Left forelimb (tissue), 1 donor: ENCODE results near the gene USP15.
"Not testable (repeated sequence)": the region's sequence is repeated elsewhere in the genome, so short reads cannot be mapped to it uniquely, and the experiment has no call there.

Source experiments
- DNase-seq: peaks from one replicate; pipeline ENCODE4 v3.0.0-alpha.2; 2018; ENCODE audit warnings: low spot score

The USP15 gene

GRCh38 chr12:62328296-62328921 is 68.2 kb downstream of the USP15 start:
- DNase-seq, result no peak

GRCh38 chr12:62331306-62331705 is 71.1 kb downstream of the USP15 start:
- DNase-seq, result no peak

GRCh38 chr12:62332598-62332997 is 72.4 kb downstream of the USP15 start:
- no peak for DNase-seq

- DNase-seq, result no peak
Observed at GRCh38 chr12:62335057-62335456, 74.9 kb downstream of the USP15 start.

GRCh38 chr12:62335796-62336195 is 75.6 kb downstream of the USP15 start:
- no peak for DNase-seq

GRCh38 chr12:62337643-62338042 is 77.4 kb downstream of the USP15 start:
- DNase-seq, result not testable (repeated sequence)

DNA sequence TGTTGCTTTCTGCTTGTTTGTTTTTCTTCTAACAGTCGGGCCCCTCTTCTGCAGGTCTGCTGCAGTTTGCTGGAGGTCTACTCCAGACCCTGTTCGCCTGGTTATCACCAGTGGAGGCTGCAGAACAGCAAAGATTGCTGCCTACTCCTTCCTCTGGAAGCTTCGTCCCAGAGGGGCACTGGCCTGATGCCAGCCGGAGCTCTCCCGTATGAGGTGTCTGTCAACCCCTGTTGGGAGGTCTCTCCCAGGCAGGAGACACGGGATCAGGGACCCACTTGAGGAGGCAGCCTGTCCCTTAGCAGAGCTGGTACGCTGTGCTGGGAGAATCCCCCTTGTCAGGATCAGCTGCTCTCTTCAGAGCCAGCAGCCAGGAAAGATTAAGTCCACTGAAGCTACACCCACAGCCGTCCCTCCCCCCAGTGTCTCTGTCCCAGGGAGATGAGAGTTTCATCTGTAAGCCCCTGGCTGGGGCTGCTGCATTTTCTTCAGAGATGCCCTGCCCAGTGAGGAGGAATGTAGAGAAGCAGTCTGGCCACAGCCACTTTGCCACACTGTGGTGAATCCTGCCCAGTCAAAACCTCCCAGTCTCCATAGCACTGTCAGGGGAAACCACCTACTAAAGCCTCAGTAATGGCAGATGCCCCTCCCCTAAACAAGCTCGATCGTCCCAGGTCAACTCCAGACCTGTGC is 82.6 kb downstream of the USP15 start:
- DNase-seq, result not testable (repeated sequence)

DNA sequence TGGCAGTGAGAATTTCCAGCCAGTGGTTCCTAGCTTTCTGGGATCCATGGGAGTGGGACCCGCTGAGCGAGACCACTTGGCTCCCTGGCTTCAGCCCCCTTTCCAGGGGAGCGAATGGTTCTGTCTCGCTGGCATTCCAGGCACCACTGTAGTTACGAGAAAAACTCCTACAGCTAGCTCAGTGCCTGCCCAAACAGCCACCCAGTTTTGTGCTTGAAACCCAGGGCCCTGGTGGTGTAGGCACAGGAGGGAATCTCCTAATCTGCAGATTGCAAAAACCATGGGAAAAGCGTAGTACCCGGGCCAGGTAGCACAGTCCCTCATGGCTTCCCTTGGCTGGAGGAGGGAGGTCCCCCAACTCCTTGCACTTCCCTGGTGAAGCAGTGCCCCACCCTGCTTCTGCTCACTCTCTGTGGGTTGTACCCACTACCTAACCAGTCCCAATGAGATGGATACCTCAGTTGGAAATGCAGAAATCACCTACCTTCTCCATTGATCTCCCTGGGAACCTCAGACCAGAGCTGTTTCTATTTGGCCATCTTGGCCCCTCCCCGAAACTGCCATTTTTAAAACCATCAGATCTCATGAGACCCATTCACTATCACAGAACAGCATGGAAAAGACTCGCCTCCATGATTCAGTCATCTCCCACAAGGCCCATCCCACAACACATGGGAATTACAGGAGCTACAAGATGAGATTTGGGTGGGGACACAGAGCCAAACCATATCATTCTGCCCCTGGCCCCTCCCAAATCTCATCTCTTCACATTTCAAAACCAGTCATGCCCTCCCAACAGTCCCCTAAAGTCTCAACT is 83.3 kb downstream of the USP15 start:
- DNase-seq, result not testable (repeated sequence)

DNA sequence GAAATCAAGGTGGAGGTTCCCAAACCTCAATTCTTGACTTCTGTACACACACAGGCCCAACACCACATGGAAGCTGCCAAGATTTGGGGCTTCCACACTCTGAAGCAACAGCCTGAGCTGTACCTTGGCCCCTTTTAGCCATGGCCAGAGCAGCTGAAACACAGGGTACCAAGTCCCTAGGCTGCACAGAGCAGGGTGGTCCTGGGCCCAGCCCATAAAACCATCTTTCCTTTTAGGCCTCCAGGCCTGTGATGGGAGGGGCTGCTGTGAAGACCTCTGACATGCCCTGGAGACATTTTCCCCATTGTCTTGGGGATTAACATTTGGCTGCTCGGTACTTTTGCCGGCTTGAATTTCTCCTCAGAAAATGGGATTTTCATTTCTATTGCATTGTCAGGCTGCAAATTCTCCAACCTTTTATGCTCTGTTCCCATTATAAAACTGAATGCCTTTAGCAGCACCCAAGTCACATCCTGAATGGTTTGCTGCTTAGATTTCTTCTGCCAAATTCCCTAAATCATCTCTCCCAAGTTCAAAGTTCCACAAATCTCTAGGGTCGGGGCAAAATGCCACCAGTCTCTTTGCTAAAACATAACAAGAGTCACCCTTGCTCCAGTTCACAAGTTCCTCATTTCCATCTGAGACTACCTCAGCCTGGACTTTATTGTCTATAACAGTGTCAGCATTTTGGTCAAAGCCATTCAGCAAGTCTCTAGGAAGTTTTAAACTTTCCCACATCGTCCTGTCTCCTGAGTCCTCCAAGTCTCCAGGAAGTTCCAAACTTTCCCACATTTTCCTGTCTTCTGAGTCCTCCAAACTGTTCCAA is 84.7 kb downstream of the USP15 start:
- not testable (repeated sequence) for DNase-seq

GRCh38 chr12:62345667-62346066 is 85.5 kb downstream of the USP15 start:
- DNase-seq, result no peak

GRCh38 chr12:62346817-62347216 is 86.6 kb downstream of the USP15 start:
- DNase-seq, result no peak

- no peak for DNase-seq
Observed at GRCh38 chr12:62347922-62348650, 87.9 kb downstream of the USP15 start.

GRCh38 chr12:62350554-62350953 is 90.3 kb downstream of the USP15 start:
- no peak for DNase-seq

DNA sequence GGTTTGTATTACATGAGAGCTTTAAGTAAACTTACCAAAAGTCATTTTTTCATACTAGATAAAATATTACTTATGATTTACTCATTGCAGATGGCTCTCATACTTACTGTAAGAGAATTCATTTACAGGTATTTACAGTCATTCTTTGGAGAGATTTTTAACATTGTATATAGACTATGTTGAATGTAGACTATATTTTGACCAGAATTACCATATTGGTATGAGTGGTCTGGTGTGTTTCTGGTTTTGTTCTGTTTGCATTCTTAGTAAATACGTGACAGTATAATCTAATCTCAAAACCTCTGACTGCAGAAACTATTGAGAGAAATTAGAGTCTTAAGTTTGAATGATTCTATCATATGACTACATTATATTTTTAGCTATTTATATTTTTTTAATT is 91.1 kb downstream of the USP15 start:
- no peak for DNase-seq

DNA sequence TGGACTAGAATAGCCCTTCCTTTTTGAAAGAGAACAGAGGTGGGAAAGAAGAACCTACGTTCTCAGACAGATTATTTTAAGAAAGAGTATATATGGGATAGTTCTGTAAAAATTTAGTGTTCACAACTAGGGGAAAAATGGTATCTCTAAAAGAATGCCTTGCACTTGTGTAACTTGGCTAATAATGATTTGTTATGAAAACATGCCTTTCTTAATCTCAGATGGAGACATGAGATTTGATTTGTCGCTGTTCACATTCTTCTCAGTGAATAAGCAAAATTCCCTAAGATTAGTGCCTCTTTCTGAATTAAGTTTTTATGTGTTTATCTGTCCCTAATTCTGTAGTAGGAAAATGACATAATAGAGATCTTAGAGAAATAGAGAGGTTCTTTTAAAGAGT is 100.8 kb downstream of the USP15 start:
- DNase-seq, result no peak

DNA sequence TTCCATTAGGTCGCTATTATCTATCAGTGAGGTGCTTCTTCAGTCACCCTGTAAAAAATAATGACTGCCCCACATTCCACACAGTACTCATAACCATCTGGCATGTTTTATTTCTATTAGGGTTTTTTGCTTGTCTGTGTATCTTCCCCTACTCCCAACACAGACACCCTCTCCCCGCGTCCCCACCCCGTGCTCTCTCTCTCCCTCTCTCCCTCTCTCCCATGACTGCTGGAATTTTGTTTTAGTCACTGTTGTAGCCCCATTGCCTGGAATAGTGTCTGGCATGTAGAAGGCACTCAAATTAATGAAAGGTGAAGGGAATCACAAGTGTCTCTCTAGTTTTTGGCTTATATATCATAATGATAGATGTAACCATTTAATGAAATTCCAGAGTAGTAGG is 103.3 kb downstream of the USP15 start:
- no peak for DNase-seq

- not testable (repeated sequence) for DNase-seq
Observed at GRCh38 chr12:62364697-62365096, 104.5 kb downstream of the USP15 start.

DNA sequence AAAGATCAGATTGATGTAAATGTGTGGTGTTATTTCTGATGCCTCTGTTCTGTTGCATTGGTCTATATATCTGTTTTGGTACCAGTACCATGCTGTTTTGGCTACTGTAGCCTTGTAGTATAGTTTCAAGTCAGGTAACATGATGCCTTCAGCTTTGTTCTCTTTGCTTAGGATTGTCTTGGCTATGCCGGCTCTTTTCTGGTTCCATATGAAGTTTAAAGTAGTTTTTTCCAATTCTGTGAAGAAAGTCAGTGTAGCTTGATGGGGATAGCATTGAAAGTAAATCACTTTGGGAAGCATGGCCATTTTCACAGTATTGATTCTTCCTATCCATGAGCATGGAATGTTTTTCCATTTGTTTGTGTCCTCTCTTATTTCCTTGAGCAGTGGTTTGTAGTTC is 105.6 kb downstream of the USP15 start:
- DNase-seq, result not testable (repeated sequence)

GRCh38 chr12:62368430-62369223 is 108.4 kb downstream of the USP15 start:
- not testable (repeated sequence) for DNase-seq

- no peak for DNase-seq
Observed at GRCh38 chr12:62370189-62370588, 110.0 kb downstream of the USP15 start.

DNA sequence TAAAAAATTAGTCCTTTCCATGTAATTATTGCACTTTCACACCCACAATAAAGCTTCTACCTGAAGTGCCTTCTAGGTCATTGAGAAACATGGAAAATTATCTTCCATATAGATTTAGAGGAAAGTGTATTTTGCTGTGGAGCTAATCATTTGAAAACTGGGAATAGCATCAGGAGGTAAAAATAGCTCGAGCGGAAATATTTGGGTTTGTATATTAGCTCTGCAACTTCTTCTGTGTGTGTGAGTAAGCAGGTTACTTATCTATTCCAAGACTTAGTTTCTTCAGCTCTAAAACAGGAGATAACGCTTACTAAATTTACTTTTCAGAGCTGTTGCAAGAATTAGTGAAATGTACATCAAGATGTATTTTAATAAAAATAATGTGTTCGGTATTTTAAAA is 111.5 kb downstream of the USP15 start:
- no peak for DNase-seq
